Colon (tissue), 2 donors: ENCODE data around the gene URAD.
"Not testable (repeated sequence)": the region's sequence is repeated elsewhere in the genome, so short reads cannot be mapped to it uniquely, and the experiment has no call there.

Experiments used
- FAIRE-seq: peaks from 2 replicates; lab custom pipeline; 2012; peaks lifted over from hg19 to GRCh38; lab: Jason Lieb, UNC
- donor health status: control.
- donor health status: control.

The URAD gene

GRCh38 chr13:27988520-27988919 lies at the start of gene URAD:
TSS of gene URAD (minus strand) at chr13:27988693. CDS start at chr13:27988637, 56 bp downstream.
- no peak for FAIRE-seq

- no peak for FAIRE-seq
Measured at GRCh38 chr13:28037399-28037798, 48.9 kb upstream of the URAD start.

- FAIRE-seq: no peak
Measured at GRCh38 chr13:28035146-28035782, 46.8 kb upstream of the URAD start.

- FAIRE-seq: no peak
Measured at GRCh38 chr13:28033894-28034655, 45.6 kb upstream of the URAD start.

GRCh38 chr13:28032438-28032837 lies 43.9 kb upstream of the URAD start:
- not testable (repeated sequence) for FAIRE-seq

GRCh38 chr13:28031896-28032288 lies 43.4 kb upstream of the URAD start:
- FAIRE-seq: no peak

- no peak for FAIRE-seq
Measured at GRCh38 chr13:28031220-28031895, 42.9 kb upstream of the URAD start.

GRCh38 chr13:28027607-28028364 lies 39.3 kb upstream of the URAD start:
- no peak for FAIRE-seq

- no peak for FAIRE-seq
Measured at GRCh38 chr13:28027071-28027470, 38.6 kb upstream of the URAD start.

- no peak for FAIRE-seq
Measured at GRCh38 chr13:28026508-28026907, 38.0 kb upstream of the URAD start.

GRCh38 chr13:28022848-28023518 lies 34.5 kb upstream of the URAD start:
- FAIRE-seq: no peak

- FAIRE-seq: no peak
Measured at GRCh38 chr13:28014301-28014700, 25.8 kb upstream of the URAD start.

- FAIRE-seq: no peak
Measured at GRCh38 chr13:28013482-28013881, 25.0 kb upstream of the URAD start.

GRCh38 chr13:28012896-28013295 lies 24.4 kb upstream of the URAD start:
- no peak for FAIRE-seq

- FAIRE-seq: no peak
Measured at GRCh38 chr13:28012383-28012782, 23.9 kb upstream of the URAD start.

GRCh38 chr13:28010046-28010445 lies 21.6 kb upstream of the URAD start:
- FAIRE-seq: no peak

GRCh38 chr13:28005016-28005415 lies 16.5 kb upstream of the URAD start:
- FAIRE-seq: not testable (repeated sequence)

GRCh38 chr13:28002886-28003698 lies 14.6 kb upstream of the URAD start:
- FAIRE-seq: no peak

GRCh38 chr13:28001837-28002473 lies 13.5 kb upstream of the URAD start:
- no peak for FAIRE-seq

GRCh38 chr13:28001049-28001448 lies 12.6 kb upstream of the URAD start:
- no peak for FAIRE-seq

- FAIRE-seq: no peak
Measured at GRCh38 chr13:28000567-28000966, 12.1 kb upstream of the URAD start.
